ENCODE results near the gene TNN. TPM values are rescaled to one million over a fixed set of nuclear protein-coding genes. Genes with fewer than 3 reads are reported as not detected.

The TNN gene
- polyA plus RNA-seq, 1 donor (not counting 4 experiments of a cell fraction or from before 2014, with no cell fraction given) = not detected

GRCh38 chr1:175089136-175089718, 21.6 kb downstream of the TNN start:
- FAIRE-seq = no peak
- H3K4me3 ChIP-seq (ENCODE audit: control insufficient read depth in 2 of 3, extremely low read depth in 1 of 3, insufficient read depth in 2 of 3, low read depth in 1 of 3, low read length in 3 of 3) = no peak overlapping the region
- TF ChIP-seq CTCF (optimal IDR thresholded peaks at IDR 0.05 in 1 of 3, IDR thresholded peaks at IDR 0.05 in 1 of 3, conservative IDR thresholded peaks at IDR 0.05 in 1 of 3; ENCODE audit: extremely low read depth in 1 of 3, insufficient read depth in 2 of 3, low read length in 3 of 3) = no peak
- no peak for TF ChIP-seq EZH2 (IDR thresholded peaks at IDR 0.05; ENCODE audit: low read length)
- H3K9ac ChIP-seq (ENCODE audit: control insufficient read depth, extremely low read depth, insufficient read depth, low read length) = no peak overlapping the region
- no peaks in the 10 kb centered on the region for H3K4me1 ChIP-seq (ENCODE audit: control insufficient read depth, extremely low read depth, insufficient read depth, low read length)
- H3K27me3 ChIP-seq (ENCODE audit: control insufficient read depth, extremely low read depth, insufficient read depth, low read length) = peaks cover 4% of the 10 kb centered on the region
- H3K79me2 ChIP-seq (ENCODE audit: control insufficient read depth, insufficient read depth, low read length) = no peaks in the 10 kb centered on the region
- no peak overlapping the region for H3K27ac ChIP-seq (ENCODE audit: control insufficient read depth, insufficient read depth, low read length)
- dilution Hi-C loops (cut with MboI; ENCODE audit: extremely low pct_ligation_motif_present, low sequenced_read_pairs) = no loop called here
- H4K20me1 ChIP-seq (ENCODE audit: control insufficient read depth, extremely low read depth, insufficient read depth, low read length) = no peaks in the 10 kb centered on the region
- H3K9me1 ChIP-seq (ENCODE audit: control insufficient read depth, extremely low read depth, insufficient read depth, low read length) = no peaks in the 10 kb centered on the region
- no peaks in the 10 kb centered on the region for H3K9me3 ChIP-seq (ENCODE audit: control insufficient read depth, low read depth, low read length)
- H3K36me3 ChIP-seq (ENCODE audit: control insufficient read depth in 2 of 2, extremely low read depth in 1 of 2, insufficient read depth in 2 of 2, low read length in 2 of 2) = no peaks in the 10 kb centered on the region
- no peak overlapping the region for H2AFZ ChIP-seq (ENCODE audit: control insufficient read depth, low read length)
- no peak for DNase-seq (ENCODE audit: low read depth, low spot score)
- no peak overlapping the region for H3K4me2 ChIP-seq (ENCODE audit: control insufficient read depth, extremely low read depth, insufficient read depth, low read depth, low read length)

GRCh38 chr1:175090780-175091179, 23.1 kb downstream of the TNN start:
- H3K9me3 ChIP-seq (ENCODE audit: control insufficient read depth, low read depth, low read length) = no peaks in the 10 kb centered on the region
- no peak for TF ChIP-seq CTCF (optimal IDR thresholded peaks at IDR 0.05 in 1 of 3, IDR thresholded peaks at IDR 0.05 in 1 of 3, conservative IDR thresholded peaks at IDR 0.05 in 1 of 3; ENCODE audit: extremely low read depth in 1 of 3, insufficient read depth in 2 of 3, low read length in 3 of 3)
- DNase-seq (ENCODE audit: low read depth, low spot score) (no peak), FAIRE-seq (no peak)
- H3K27me3 ChIP-seq (ENCODE audit: control insufficient read depth, extremely low read depth, insufficient read depth, low read length) = peaks cover 4% of the 10 kb centered on the region
- H3K4me2 ChIP-seq (ENCODE audit: control insufficient read depth, extremely low read depth, insufficient read depth, low read depth, low read length) = no peak overlapping the region
- dilution Hi-C loops (cut with MboI; ENCODE audit: extremely low pct_ligation_motif_present, low sequenced_read_pairs) = no loop called here
- H3K27ac ChIP-seq (ENCODE audit: control insufficient read depth, insufficient read depth, low read length) = no peak overlapping the region
- no peak overlapping the region for H2AFZ ChIP-seq (ENCODE audit: control insufficient read depth, low read length)
- H3K36me3 ChIP-seq (ENCODE audit: control insufficient read depth in 2 of 2, extremely low read depth in 1 of 2, insufficient read depth in 2 of 2, low read length in 2 of 2) = no peaks in the 10 kb centered on the region
- no peaks in the 10 kb centered on the region for H3K9me1 ChIP-seq (ENCODE audit: control insufficient read depth, extremely low read depth, insufficient read depth, low read length)
- H4K20me1 ChIP-seq (ENCODE audit: control insufficient read depth, extremely low read depth, insufficient read depth, low read length) = no peaks in the 10 kb centered on the region
- no peak overlapping the region for H3K4me3 ChIP-seq (ENCODE audit: control insufficient read depth in 2 of 3, extremely low read depth in 1 of 3, insufficient read depth in 2 of 3, low read depth in 1 of 3, low read length in 3 of 3)
- H3K4me1 ChIP-seq (ENCODE audit: control insufficient read depth, extremely low read depth, insufficient read depth, low read length) = no peaks in the 10 kb centered on the region
- H3K9ac ChIP-seq (ENCODE audit: control insufficient read depth, extremely low read depth, insufficient read depth, low read length) = no peak overlapping the region
- H3K79me2 ChIP-seq (ENCODE audit: control insufficient read depth, insufficient read depth, low read length) = no peaks in the 10 kb centered on the region

Measured in keratinocyte (primary cell).